ENCODE results near the gene TOP1. TPM values are rescaled to one million over a fixed set of nuclear protein-coding genes. Genes with fewer than 3 reads are reported as not detected.
A peak's percentile ranks its signal among the peaks of the same experiment; 100 is the strongest.

TOP1 gene
- total RNA-seq = 18.0 TPM

DNA sequence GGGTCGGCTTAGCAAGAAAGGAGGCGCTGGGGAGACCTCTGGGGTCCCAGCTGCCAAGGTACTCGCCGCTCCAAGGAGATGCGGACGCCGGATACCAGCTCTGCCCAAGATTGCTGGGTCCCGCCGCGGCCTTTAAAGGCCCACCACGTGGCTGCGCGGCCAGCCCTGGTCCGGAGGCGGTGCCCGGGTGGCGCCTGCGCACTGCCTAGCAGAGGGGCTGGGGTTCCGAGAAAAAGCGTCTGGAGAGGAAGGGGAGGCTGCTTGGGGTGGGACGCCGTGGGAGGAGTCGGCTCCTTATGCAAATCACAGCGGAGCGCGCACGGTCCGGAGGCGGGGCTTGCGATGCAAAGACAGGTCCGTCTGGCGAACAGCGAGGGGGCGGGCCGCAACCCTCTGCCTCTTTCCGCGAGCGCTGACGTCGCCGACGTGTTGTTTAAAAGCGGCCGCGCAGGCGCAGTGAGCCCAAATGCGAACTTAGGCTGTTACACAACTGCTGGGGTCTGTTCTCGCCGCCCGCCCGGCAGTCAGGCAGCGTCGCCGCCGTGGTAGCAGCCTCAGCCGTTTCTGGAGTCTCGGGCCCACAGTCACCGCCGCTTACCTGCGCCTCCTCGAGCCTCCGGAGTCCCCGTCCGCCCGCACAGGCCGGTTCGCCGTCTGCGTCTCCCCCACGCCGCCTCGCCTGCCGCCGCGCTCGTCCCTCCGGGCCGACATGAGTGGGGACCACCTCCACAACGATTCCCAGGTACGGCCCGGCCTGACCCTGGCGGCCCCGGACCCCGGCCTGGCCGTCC, at the start of gene TOP1:
Gene TOP1 (plus strand): TSS at position 464 of the 791 bp plus-strand sequence. CDS start 246 bp downstream, at position 710.
- DNase-seq (ENCODE audit: low spot score) (peak; percentile 100), ATAC-seq (peak; percentile 96)

GRCh38 chr20:40979247-40979646, 49.4 kb upstream of the TOP1 start:
- ATAC-seq = no peak
- DNase-seq (ENCODE audit: low spot score) = no peak

DNA sequence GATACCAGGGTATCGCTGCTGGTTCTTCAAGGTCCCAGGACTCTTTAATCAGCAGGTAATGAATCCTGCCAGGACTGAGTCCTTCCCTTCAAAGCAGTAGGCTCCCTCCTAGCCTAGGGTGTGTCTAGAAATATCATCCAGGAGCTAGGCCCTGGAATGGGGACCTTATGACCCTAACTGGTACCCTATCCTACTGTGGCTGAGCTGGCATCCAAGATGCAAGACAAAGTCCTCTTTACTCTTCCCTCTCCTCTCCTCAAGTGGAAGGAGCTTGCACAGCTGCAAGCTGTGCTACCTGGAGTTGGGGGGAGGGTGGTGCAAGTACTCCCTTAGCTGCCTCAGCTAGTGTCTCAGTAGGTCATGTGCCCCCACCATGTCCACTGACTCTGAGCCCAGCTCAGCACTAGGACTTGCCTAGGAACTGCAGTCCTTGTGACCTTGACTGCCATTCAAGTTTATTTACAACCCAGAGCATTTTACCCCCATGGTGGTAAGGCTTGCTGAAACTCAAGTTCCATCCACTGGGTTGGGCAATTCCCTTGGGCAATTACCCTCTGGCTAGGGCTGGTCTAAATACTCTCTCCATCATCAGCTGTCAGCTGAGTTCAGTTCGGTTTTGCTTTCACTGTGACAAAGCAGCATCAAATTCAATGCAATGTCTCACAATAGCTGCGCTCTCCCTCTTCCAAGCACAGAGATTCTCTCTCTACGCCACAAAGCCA, 48.4 kb upstream of the TOP1 start:
- ATAC-seq (no peak), DNase-seq (ENCODE audit: low spot score) (no peak)

GRCh38 chr20:40980828-40981310, 47.8 kb upstream of the TOP1 start:
- ATAC-seq = no peak
- DNase-seq (ENCODE audit: low spot score) = no peak

DNA sequence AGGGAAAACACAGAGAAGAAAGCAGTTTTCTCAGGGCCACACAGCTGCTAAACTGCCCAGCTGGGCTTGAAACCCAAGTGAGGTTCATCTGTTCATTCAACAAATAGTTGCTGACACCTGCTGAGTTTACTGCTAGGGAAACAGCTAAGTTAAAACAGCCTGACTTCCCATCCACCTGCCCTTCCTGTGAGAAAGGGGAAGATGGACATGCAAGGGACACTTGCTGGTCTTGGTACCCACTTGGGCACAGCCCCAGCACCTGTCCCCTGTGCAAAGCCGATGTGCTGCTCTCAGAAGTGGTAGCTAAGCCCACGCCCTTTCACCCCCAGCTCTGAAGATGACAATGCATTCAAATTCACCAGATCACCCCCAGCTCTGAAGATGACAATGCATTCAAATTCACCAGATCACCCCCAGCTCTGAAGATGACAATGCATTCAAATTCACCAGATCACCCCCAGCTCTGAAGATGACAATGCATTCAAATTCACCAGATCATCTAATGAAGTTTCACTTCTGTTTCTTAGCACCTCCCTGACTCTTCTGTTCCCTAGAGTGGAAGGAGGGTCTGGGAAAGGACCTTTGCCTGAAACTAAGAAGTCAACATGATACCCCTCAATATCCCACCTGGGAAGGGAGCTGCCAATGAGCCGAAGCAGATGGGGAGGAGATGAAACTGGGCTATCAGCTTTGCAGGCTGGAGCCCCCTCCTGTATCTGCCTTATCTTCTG, 46.0 kb upstream of the TOP1 start:
- DNase-seq (ENCODE audit: low spot score) (no peak), ATAC-seq (no peak)

GRCh38 chr20:40983898-40984297, 44.7 kb upstream of the TOP1 start:
- DNase-seq (ENCODE audit: low spot score) (no peak), ATAC-seq (no peak)

DNA sequence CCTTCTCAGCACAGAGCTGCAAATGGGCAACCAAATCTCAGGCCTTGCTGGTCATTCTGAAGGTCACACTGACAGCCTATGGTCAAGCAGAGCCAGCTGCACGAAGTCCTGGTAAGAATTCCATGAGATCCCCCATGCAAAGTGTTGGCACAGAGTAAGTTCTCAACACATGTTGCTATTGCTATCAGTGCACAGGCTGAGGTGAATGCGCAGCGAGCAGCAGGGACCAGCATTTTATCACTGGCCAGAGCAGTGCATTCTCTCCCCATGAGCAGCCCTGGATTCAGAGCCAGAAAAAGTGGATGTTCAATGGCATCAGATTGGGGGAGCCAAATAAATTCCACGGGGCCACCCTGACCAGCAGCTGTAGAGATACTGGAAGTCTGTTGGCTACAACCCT, 44.1 kb upstream of the TOP1 start:
- DNase-seq (ENCODE audit: low spot score) (no peak), ATAC-seq (no peak)

- DNase-seq (ENCODE audit: low spot score) (no peak), ATAC-seq (no peak)
Measured at GRCh38 chr20:40986774-40987173, 41.8 kb upstream of the TOP1 start.

GRCh38 chr20:40990542-40991120, 38.0 kb upstream of the TOP1 start:
- ATAC-seq (peak; percentile 100), DNase-seq (ENCODE audit: low spot score) (peak; percentile 80)

- ATAC-seq (peak; percentile 47), DNase-seq (ENCODE audit: low spot score) (no peak)
Measured at GRCh38 chr20:40991181-40991889, 37.3 kb upstream of the TOP1 start.

DNA sequence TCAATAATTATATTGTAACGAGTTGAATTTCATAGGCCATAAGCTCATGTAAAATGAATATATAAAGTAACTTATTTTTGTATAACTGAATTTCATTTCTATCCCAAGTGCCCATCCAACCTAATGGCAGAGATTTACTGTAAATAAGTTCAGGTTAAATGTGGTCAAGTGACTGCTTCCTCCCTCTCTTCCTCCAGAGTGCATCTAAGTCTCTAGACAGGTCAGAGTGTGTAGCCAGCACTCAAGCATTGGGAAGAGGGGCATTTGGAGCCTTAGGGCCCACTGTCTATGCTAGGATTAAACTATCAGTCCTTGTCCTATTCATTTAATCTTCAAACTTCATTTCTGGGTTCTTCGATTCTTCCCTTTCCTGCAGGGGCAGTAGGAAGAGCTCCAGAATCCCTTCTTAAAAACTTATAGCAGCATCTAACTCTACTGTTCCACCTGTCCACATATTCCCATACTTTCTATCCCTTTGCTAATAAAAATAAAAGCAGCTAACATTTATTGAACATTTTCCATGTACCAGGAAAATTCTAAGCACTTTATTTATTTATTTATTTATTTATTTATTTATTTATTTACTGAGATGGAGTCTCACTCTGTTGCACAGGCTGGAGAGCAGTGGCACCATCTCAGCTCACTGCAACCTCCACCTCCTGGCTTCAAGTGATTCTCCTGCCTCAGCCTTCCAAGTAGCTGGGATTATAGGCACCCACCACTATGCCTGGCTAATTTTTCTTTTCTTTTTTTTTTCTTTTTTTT, 36.1 kb upstream of the TOP1 start:
- ATAC-seq (no peak), DNase-seq (ENCODE audit: low spot score) (no peak)

- DNase-seq (ENCODE audit: low spot score) = no peak
- no peak for ATAC-seq
Measured at GRCh38 chr20:40993794-40994540, 34.7 kb upstream of the TOP1 start.

- no peak for DNase-seq (ENCODE audit: low spot score)
- no peak for ATAC-seq
Measured at GRCh38 chr20:40996326-40996725, 32.3 kb upstream of the TOP1 start.

DNA sequence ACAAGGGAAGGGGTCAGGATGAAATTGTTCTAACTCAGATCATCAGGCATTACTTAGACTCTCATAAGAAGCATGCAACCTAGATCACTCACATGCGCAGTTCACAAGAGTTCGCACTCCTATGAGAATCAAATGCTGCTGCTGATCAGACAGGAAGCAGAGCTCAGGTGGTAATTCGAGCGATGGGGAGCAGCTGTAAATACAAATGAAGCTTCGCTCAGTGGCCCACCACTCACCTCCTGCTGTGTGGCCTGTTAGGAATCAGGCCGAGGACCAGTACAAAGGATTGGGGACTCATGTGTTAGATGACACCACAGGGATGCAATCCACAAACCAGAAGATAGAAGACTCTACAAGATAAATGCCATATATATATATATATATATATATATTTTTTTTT, 31.5 kb upstream of the TOP1 start:
- ATAC-seq = no peak
- DNase-seq (ENCODE audit: low spot score) = no peak

- no peak for ATAC-seq
Measured at GRCh38 chr20:40999841-41000240, 28.8 kb upstream of the TOP1 start.

DNA sequence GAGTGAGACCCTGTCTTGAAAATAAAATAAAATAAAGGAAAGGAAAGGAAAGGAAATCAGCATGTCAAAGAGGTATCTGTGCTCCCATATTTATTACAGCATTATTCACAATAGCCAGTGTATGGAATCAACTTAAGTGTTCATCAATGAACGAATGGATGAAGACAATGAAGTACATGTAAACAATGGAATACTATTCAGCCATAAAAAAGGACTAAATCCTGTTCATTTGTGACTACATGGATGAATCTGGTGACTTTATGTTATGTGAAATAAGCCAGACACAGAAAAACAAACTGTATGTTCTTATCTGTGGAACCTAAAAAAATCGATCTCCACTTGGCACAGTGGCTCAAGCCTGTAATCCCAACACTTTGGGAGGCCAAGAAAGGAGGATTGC, 28.0 kb upstream of the TOP1 start:
- ATAC-seq (no peak), DNase-seq (ENCODE audit: low spot score) (no peak)

More at GRCh38 chr20:40999841-41000240, 28.8 kb upstream of the TOP1 start:
- DNase-seq (ENCODE audit: low spot score) = no peak

- ATAC-seq (no peak), DNase-seq (ENCODE audit: low spot score) (no peak)
Measured at GRCh38 chr20:41001497-41001896, 27.1 kb upstream of the TOP1 start.

DNA sequence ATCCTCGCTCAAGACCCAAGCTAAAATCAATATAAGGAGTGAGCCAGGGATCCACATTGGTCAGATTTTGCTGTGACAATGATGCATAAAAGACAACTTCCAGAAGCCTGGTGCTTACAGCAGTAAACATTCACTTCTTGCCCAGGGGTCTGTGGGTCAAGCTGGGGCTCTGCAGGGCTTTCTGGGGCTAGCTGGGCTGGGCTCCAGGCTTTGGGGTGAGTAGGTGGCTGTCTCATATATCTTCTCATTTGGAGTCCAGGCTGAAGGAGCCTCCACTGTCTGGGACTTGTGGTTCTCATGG, 25.8 kb upstream of the TOP1 start:
- ATAC-seq = no peak
- no peak for DNase-seq (ENCODE audit: low spot score)
